ENCODE measurements around the gene PILRB. TPM values are rescaled to one million over a fixed set of nuclear protein-coding genes. Genes with fewer than 3 reads are reported as not detected.

PILRB gene
- total RNA-seq, 1 donor from 2014 or later: 67.2 TPM

DNA sequence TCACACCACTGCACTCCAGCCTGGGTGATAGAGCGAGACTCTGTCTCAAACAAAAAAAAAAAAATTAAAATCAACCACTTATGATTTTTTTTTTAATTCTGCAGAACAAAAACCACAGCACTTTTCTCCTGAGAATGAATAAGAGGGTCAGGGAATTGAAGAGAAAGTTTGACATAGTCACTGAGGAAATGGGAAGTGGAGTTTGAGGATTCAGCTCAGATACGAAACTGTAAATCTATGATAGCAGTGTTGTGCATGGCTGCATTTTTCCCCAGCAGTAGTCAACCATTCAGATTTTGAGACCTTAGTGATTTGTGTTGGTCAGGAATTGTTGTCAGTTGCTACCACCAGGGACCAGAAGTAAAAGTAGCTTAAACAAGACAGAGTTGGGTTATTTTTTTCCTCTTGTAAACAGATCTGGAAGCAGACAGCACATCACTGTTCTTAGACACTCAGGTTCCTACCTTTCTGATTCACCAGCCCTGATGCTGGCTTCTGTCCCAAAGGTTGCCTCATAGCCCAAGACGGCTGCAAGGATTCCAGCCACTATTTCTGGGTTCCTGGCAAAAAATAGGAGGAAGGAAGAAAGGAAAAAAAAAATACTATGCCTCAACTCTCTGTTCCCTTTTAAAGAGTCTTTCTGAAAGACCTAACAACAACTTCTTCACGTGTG is 35.5 kb downstream of the PILRB start:
- Histone ChIP-seq H3K4me1 (no peaks in the 10 kb centered on the region), H3K9me3 (no peaks in the 10 kb centered on the region), H3K27ac (no peak overlapping the region), H3K27me3 (no peaks in the 10 kb centered on the region), H3K36me3 (no peaks in the 10 kb centered on the region), H3K4me3 (no peak overlapping the region)
- no peak for DNase-seq (ENCODE audit: low spot score in 2 of 2)
- intact Hi-C loops (cut with DNase I): no loop called here
- TF ChIP-seq, protein P1, sequence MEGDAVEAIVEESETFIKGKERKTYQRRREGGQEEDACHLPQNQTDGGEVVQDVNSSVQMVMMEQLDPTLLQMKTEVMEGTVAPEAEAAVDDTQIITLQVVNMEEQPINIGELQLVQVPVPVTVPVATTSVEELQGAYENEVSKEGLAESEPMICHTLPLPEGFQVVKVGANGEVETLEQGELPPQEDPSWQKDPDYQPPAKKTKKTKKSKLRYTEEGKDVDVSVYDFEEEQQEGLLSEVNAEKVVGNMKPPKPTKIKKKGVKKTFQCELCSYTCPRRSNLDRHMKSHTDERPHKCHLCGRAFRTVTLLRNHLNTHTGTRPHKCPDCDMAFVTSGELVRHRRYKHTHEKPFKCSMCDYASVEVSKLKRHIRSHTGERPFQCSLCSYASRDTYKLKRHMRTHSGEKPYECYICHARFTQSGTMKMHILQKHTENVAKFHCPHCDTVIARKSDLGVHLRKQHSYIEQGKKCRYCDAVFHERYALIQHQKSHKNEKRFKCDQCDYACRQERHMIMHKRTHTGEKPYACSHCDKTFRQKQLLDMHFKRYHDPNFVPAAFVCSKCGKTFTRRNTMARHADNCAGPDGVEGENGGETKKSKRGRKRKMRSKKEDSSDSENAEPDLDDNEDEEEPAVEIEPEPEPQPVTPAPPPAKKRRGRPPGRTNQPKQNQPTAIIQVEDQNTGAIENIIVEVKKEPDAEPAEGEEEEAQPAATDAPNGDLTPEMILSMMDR (IDR thresholded peaks at IDR 0.05): no peak

DNA sequence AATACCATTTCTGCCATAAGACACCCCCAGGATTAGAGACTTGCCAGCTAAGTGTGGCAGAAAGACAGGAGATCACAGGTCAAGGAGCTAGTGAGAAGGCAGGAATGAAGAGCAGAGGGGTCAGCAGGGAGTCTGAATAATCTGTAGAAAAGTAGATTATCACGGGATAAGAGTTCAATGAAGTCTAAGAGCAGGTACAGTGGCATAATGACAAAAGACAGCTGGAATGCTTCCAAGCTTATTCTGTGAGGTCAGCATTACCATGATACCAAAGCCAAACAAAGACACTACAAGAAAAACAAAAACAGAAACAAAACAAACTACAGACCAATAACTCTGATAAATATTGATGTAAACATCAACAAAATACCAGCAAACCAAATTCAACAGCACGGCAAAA is 36.2 kb downstream of the PILRB start:
- intact Hi-C loops (cut with DNase I): no loop called here
- Histone ChIP-seq H3K36me3 (no peaks in the 10 kb centered on the region), H3K4me3 (no peak overlapping the region), H3K27ac (no peak overlapping the region), H3K27me3 (no peaks in the 10 kb centered on the region), H3K4me1 (no peaks in the 10 kb centered on the region), H3K9me3 (no peaks in the 10 kb centered on the region)
- DNase-seq (ENCODE audit: low spot score in 2 of 2): no peak
- TF ChIP-seq, protein P1 (IDR thresholded peaks at IDR 0.05): no peak

DNA sequence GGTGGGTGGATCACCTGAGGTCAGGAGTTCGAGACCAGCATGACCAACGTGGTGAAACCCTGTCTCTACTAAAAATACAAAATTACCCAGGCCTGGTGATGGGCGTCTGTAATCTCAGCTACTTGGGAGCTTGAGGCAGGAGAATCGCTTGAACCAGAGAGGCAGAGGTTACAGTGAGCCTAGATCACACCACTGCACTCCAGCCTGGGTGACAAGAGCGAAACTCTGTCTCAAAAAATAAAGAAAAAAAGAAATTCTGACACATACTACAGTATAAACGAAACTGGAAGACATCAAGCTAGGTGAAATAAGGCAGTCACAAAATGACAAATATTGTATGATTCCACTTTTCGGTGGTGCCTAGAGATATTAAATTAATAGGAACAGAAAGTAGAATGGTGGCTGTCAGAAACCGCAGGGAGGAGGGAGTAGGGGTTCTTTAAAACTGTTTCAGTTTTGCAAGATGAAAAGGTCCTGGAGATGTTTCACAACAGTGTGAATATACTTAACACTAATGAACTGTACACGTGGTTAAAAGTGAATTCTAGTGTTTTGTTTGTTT is 38.6 kb downstream of the PILRB start:
- no peak overlapping the region for H3K27ac ChIP-seq
- intact Hi-C loops (cut with DNase I): no loop called here
- no peaks in the 10 kb centered on the region for H3K9me3 ChIP-seq

DNA sequence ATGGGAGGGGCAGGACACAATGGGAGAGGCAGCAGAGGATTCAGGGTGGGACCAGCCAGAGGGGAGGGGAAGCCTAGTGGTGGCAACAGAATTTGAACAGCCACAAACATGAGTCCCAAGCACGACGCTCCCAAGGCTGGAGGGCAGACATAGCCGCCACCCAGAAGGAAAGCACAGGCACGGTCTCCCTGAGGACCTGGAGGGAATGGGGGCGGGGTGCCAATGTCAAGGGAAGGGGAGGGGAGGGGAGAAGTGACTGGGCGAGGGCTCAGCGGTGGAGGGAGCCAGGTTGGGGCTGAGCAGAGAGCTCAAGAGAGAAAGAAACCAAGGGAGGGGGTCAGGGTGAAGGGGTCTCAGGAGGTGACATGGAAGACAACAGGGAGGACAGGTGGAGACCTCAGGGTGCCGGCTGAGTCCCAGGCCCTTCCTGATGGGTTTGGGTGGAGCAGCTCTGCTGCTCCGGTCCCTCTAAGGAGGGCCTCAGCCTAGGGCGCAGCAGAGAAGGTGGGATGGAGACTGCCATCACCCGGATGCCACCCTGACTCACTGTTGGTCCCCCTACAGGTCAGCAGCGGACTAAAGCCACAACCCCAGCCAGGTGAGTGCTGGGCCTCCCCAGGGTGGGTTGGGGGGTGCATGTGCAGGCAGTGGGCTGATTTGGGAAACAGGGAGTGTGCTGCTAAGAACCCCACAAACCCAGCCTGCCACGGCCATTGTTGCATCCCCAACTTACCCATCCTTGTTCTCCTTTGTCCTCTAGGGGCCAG is 39.6 kb downstream of the PILRB start:
- H3K27ac ChIP-seq: no peak overlapping the region
- no peak overlapping the region for H3K4me3 ChIP-seq
- no peaks in the 10 kb centered on the region for H3K36me3 ChIP-seq
- H3K4me1 ChIP-seq: no peaks in the 10 kb centered on the region
- intact Hi-C loops (cut with DNase I): no loop called here
- H3K27me3 ChIP-seq: no peaks in the 10 kb centered on the region
- TF ChIP-seq, protein P1 (IDR thresholded peaks at IDR 0.05): no peak
- no peak for DNase-seq (ENCODE audit: low spot score in 2 of 2)
- H3K9me3 ChIP-seq: no peaks in the 10 kb centered on the region

More for the DNA sequence above, 38.6 kb downstream of the PILRB start:
- TF ChIP-seq, protein P1 (IDR thresholded peaks at IDR 0.05): no peak
- H3K4me3 ChIP-seq: no peak overlapping the region
- H3K4me1 ChIP-seq: no peaks in the 10 kb centered on the region
- H3K27me3 ChIP-seq: no peaks in the 10 kb centered on the region
- no peaks in the 10 kb centered on the region for H3K36me3 ChIP-seq
- no peak for DNase-seq (ENCODE audit: low spot score in 2 of 2)

DNA sequence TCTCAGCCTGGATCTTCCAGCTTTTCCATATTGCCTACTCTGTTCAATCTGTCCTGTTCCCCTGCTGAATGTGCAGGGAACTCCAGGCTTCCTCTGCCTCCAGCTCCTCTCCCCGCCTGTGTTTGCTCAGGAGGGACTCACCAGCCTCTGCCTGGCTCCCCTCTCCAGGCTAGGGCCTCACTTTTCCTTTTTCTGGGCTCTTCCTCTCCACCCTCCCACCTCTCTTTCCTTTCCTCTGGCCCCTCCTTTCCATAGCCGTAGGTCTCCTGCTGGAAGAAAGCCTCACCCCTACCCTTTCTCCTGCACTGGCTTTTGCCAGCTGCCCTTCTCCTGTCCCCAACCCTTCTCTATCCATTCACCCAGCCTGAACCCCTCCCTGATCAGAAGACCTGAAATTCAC is 40.3 kb downstream of the PILRB start:
- no peak for DNase-seq (ENCODE audit: low spot score in 2 of 2)
- TF ChIP-seq, protein P1 (IDR thresholded peaks at IDR 0.05): no peak
- no peaks in the 10 kb centered on the region for H3K4me1 ChIP-seq
- H3K9me3 ChIP-seq: no peaks in the 10 kb centered on the region
- no peaks in the 10 kb centered on the region for H3K36me3 ChIP-seq
- intact Hi-C loops (cut with DNase I): no loop called here
- H3K27ac ChIP-seq: no peak overlapping the region
- H3K27me3 ChIP-seq: no peaks in the 10 kb centered on the region
- H3K4me3 ChIP-seq: no peak overlapping the region
